Effector memory CD4-positive, alpha-beta T cell (primary cell): ENCODE measurements around the gene CHST2.

Experiments used
- DNase-seq, 3 donors: peaks; one replicate each; pipeline ENCODE4 v3.0.0-alpha.2; 2020
- H3K27ac ChIP-seq: 2 replicates; pipeline ENCODE4 v1.7.0; 2013; ENCODE audit warnings: mild to moderate bottlenecking, low read length, moderate library complexity; ENCODE audit not compliant: insufficient read depth, poor library complexity, severe bottlenecking
- H3K27me3 ChIP-seq: replicated peaks from 2 replicates; pipeline ENCODE4 v1.7.0; 2013; ENCODE audit warnings: mild to moderate bottlenecking, low read length; ENCODE audit not compliant: insufficient read depth, control insufficient read depth, poor library complexity, severe bottlenecking
- H3K36me3 ChIP-seq: 2 replicates; pipeline ENCODE4 v1.7.0; 2013; ENCODE audit warnings: mild to moderate bottlenecking, low read length, moderate library complexity; ENCODE audit not compliant: control insufficient read depth, insufficient read depth
- H3K4me1 ChIP-seq: 2 replicates; pipeline ENCODE4 v1.7.0; 2013; ENCODE audit warnings: low read length, mild to moderate bottlenecking; ENCODE audit not compliant: control insufficient read depth, insufficient read depth, poor library complexity, severe bottlenecking
- H3K4me3 ChIP-seq: 2 replicates; pipeline ENCODE4 v1.7.0; 2013; ENCODE audit warnings: low read length, low read depth, mild to moderate bottlenecking; ENCODE audit not compliant: insufficient read depth, poor library complexity, severe bottlenecking
- H3K9me3 ChIP-seq: 2 replicates; pipeline ENCODE4 v1.7.0; 2013; ENCODE audit warnings: mild to moderate bottlenecking, low read length, moderate library complexity; ENCODE audit not compliant: control insufficient read depth

Gene CHST2

DNA sequence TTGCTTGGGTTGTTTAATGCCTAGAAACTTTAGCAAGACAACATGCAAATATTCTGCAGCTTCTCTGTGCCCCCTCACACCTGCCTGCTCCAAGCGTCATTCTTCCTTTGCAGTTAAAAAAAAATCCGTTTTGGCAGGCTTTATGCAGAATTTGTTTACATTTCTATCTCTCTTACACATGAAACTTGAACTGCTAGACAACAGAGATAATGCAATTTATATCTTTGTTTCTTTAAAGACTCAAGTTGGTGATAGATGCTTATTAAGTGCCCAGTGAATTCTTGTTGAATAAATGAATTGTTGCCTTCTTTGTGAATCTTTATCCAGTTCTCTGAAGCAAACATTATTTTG, 53.2 kb downstream of the CHST2 start:
- Histone ChIP-seq H3K27me3 (no peaks in the 10 kb centered on the region), H3K27ac (no peak overlapping the region), H3K36me3 (no peaks in the 10 kb centered on the region), H3K9me3 (no peaks in the 10 kb centered on the region), H3K4me3 (no peak overlapping the region), H3K4me1 (peaks cover 26% of the 10 kb centered on the region)
- DNase-seq, result no peak

DNA sequence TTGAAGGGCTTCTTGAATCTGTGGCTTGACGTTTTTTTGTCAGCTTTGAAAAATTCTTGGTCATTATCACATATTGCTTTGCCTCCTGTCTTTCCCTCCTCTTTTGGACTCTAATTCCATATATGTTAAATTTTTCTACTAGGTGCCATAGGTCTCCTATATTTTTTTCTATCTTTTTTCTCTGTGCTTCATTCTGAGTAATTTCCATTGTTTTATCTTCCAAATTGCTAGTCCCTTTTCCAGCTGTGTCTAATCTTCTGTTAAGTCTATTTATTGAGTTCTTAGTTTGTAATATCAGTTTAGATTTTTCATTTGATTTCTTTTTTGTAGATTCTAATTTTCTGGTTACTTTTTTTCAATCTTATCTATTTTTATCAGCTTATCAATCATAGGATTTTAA, 53.7 kb downstream of the CHST2 start:
- Histone ChIP-seq H3K27me3 (no peaks in the 10 kb centered on the region), H3K4me3 (no peak overlapping the region), H3K27ac (no peak overlapping the region), H3K4me1 (peaks cover 26% of the 10 kb centered on the region), H3K36me3 (no peaks in the 10 kb centered on the region), H3K9me3 (no peaks in the 10 kb centered on the region)
- DNase-seq, result no peak
